Activated CD4-positive, alpha-beta T cell treated with anti-CD3 and anti-CD28 coated beads, Interleukin-2, amount 10 ng/mL, durations not matched to agents 7 days and 5 days (primary cell): ENCODE results near the gene KDM5D. TPM values are rescaled to one million over a fixed set of nuclear protein-coding genes. Genes with fewer than 3 reads are reported as not detected.

ENCODE experiments used
- CTCF ChIA-PET: fragments of 350-600 bp; sonication (Branson Sonifier 250); formaldehyde crosslinking; loops from one replicate; lab custom pipeline; 2021; ENCODE audit warnings: antibody characterized with exemption; lab: Charles Lee
- POLR2A ChIA-PET: fragments of 350-600 bp; sonication (Branson Sonifier 250); formaldehyde crosslinking; loops from one replicate; lab custom pipeline; 2021; ENCODE audit warnings: antibody characterized with exemption; lab: Charles Lee
- DNase-seq: peaks from one replicate; pipeline ENCODE4 v3.0.0-alpha.2; 2020
- H3K27ac Mint-ChIP-seq: one replicate; pipeline ENCODE4 v1.8.0; 2021; ENCODE audit warnings: mild to moderate bottlenecking, moderate library complexity, mixed read lengths
- H3K27me3 Mint-ChIP-seq: one replicate; pipeline ENCODE4 v1.8.0; 2021; ENCODE audit warnings: mixed read lengths
- H3K36me3 Mint-ChIP-seq: one replicate; pipeline ENCODE4 v1.8.0; 2021; ENCODE audit warnings: low read depth, mixed read lengths
- H3K4me1 Mint-ChIP-seq: one replicate; pipeline ENCODE4 v1.8.0; 2021; ENCODE audit warnings: mixed read lengths
- H3K4me3 Mint-ChIP-seq: one replicate; pipeline ENCODE4 v1.8.0; 2021; ENCODE audit warnings: mild to moderate bottlenecking, moderate library complexity, mixed read lengths
- H3K9me3 Mint-ChIP-seq: one replicate; pipeline ENCODE4 v1.8.0; 2021; ENCODE audit warnings: mixed read lengths
- total RNA-seq, 2 experiments: library from RNA; stranded (reverse); gene quantifications; one replicate each; pipeline ENCODE4 v1.2.3, GENCODE V29; 2021

The KDM5D gene
- 10 to 100 TPM; 61.8 to 62.8 TPM for total RNA-seq

GRCh38 chrY:19744381-19745378, at the start of gene KDM5D:
Gene KDM5D (minus strand): TSS chrY:19744726. CDS start chrY:19744534, 192 bp downstream.
- CTCF ChIA-PET, result no interaction called here
- Mint-ChIP-seq H3K4me1 (peaks cover 22% of the 10 kb centered on the region), H3K27ac (peak within 1 kb of the TSS; percentile 97), H3K36me3 (peaks cover 25% of the 10 kb centered on the region), H3K9me3 (peaks cover 9% of the 10 kb centered on the region), H3K4me3 (peak within 1 kb of the TSS; percentile 94), H3K27me3 (no peaks in the 10 kb centered on the region)
- DNase-seq, result peak; percentile 73
- POLR2A ChIA-PET, result interaction anchor here (1.0 kb wide), 1 partner anchor 177 kb away, joined by 5 read pairs; no protein-coding TSS in a partner anchor

- Mint-ChIP-seq H3K4me1 (no peaks in the 10 kb centered on the region), H3K36me3 (no peaks in the 10 kb centered on the region), H3K4me3 (no peak overlapping the region), H3K27me3 (no peaks in the 10 kb centered on the region), H3K9me3 (no peaks in the 10 kb centered on the region), H3K27ac (no peak overlapping the region)
- DNase-seq, result no peak
- POLR2A ChIA-PET, result no interaction called here
- CTCF ChIA-PET, result no interaction called here
Observed at GRCh38 chrY:19768375-19768774, 23.8 kb upstream of the KDM5D start.

- Mint-ChIP-seq H3K9me3 (no peaks in the 10 kb centered on the region), H3K27ac (no peak overlapping the region), H3K27me3 (no peaks in the 10 kb centered on the region), H3K4me3 (peak overlapping the region; percentile 94), H3K36me3 (peaks cover 31% of the 10 kb centered on the region), H3K4me1 (peaks cover 28% of the 10 kb centered on the region)
- DNase-seq, result no peak
- ChIA-PET CTCF (no interaction called here), POLR2A (interaction anchor here (0.7 to 1.0 kb wide), 2 partner anchors 152 to 176 kb away, joined by 4 to 5 read pairs; no protein-coding TSS in a partner anchor)
Observed at GRCh38 chrY:19743331-19743730, 1.2 kb downstream of the KDM5D start.

GRCh38 chrY:19742153-19742552, 2.4 kb downstream of the KDM5D start:
- POLR2A ChIA-PET, result no interaction called here
- Mint-ChIP-seq H3K27me3 (no peaks in the 10 kb centered on the region), H3K27ac (no peak overlapping the region), H3K9me3 (no peaks in the 10 kb centered on the region), H3K4me3 (no peak overlapping the region), H3K36me3 (peaks cover 33% of the 10 kb centered on the region), H3K4me1 (peaks cover 28% of the 10 kb centered on the region)
- CTCF ChIA-PET, result no interaction called here
- DNase-seq, result no peak

DNA sequence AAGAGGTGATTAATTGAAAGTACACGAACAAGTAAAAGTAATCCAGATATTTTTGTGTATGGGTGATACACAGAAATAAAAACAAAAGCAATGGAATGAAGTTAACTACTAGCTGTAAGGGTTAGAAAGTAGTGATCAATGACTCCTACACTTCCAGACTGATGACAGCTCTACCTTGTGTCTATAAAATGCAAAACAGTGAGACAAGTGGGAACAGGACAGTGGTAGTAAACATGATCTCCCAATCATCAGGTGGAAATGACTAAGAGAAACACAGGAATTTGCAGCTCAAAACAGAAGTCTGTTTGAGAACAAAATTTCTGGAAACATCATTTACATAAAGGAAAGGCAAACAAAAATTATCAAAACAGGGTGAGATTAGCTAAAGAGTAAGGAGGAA, 10.1 kb downstream of the KDM5D start:
- no peak for DNase-seq
- CTCF ChIA-PET, result no interaction called here
- Mint-ChIP-seq H3K9me3 (no peaks in the 10 kb centered on the region), H3K4me1 (peaks cover 15% of the 10 kb centered on the region), H3K27me3 (no peaks in the 10 kb centered on the region), H3K27ac (peak overlapping the region; percentile 44), H3K36me3 (peaks cover 42% of the 10 kb centered on the region), H3K4me3 (no peak overlapping the region)
- POLR2A ChIA-PET, result no interaction called here

DNA sequence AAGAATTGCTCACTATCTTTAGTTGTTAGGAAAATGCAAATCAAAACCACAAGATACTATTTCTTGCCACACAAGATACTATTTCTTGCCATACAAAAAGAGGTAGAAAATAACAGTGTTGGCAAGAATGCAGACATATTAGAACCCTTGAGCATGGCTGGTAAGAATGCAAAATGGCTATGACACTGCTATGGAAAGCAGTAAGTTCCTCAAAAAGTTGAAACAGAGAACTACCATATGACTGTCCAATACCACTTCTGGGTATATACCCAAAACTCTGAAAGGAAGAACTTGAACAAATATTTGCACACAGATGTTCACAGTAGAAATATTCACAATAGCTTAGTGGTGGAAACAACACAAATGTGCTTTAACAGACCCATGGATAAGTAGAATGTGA, 26.6 kb downstream of the KDM5D start:
- POLR2A ChIA-PET, result no interaction called here
- H3K36me3 Mint-ChIP-seq, result peaks cover 71% of the 10 kb centered on the region
- H3K27me3 Mint-ChIP-seq, result no peaks in the 10 kb centered on the region
- no peaks in the 10 kb centered on the region for H3K9me3 Mint-ChIP-seq
- DNase-seq, result no peak
- H3K4me1 Mint-ChIP-seq, result peaks cover 6% of the 10 kb centered on the region
- CTCF ChIA-PET, result no interaction called here
- no peak overlapping the region for H3K27ac Mint-ChIP-seq
- no peak overlapping the region for H3K4me3 Mint-ChIP-seq

DNA sequence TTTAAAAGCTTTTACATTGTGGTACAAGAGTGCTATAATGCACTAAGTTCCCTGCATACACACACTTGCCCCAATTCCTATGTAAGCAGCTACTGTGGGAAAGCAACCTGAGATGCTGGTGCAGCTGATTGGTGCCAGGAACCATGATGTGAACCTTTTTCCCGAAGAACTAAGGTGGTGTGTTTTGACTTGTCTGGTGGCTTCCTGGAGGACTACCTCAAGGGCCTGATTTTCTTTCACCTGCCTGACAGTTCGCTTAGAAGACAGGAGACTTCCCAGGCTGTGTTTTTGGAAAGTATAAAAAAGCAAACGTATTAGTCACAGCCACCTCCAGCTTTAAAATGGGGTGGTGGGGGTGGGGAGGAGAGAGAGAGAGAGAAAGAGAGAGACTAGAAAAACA, 27.4 kb downstream of the KDM5D start:
- no peak overlapping the region for H3K4me3 Mint-ChIP-seq
- H3K27me3 Mint-ChIP-seq, result no peaks in the 10 kb centered on the region
- H3K36me3 Mint-ChIP-seq, result peaks cover 65% of the 10 kb centered on the region
- no peak for DNase-seq
- peaks cover 11% of the 10 kb centered on the region for H3K4me1 Mint-ChIP-seq
- no peak overlapping the region for H3K27ac Mint-ChIP-seq
- CTCF ChIA-PET, result no interaction called here
- H3K9me3 Mint-ChIP-seq, result no peaks in the 10 kb centered on the region
- POLR2A ChIA-PET, result no interaction called here

DNA sequence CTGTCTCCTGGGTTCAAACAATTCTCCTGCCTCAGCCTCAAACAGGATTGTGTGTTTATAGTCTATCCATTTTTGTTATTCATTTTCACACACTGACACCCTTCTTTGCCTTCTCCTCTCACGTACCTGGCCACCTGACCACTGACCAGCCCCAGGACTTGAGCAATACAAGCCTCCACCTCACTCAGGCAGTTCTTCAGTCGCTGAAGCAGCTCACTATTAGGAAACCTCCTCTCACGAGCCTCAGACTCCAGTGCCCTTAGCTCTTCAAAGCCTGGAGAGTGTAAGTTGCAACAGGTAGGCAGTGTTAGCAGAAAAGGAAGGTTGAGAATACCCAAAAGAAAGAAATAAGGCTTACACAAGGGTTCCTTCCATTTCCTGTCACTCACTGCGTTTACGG, 29.3 kb downstream of the KDM5D start:
- CTCF ChIA-PET, result no interaction called here
- peak overlapping the region; percentile 57 for H3K27ac Mint-ChIP-seq
- no peak for DNase-seq
- H3K27me3 Mint-ChIP-seq, result no peaks in the 10 kb centered on the region
- H3K4me1 Mint-ChIP-seq, result peaks cover 11% of the 10 kb centered on the region
- H3K36me3 Mint-ChIP-seq, result peaks cover 57% of the 10 kb centered on the region
- no peaks in the 10 kb centered on the region for H3K9me3 Mint-ChIP-seq
- POLR2A ChIA-PET, result no interaction called here
- no peak overlapping the region for H3K4me3 Mint-ChIP-seq

DNA sequence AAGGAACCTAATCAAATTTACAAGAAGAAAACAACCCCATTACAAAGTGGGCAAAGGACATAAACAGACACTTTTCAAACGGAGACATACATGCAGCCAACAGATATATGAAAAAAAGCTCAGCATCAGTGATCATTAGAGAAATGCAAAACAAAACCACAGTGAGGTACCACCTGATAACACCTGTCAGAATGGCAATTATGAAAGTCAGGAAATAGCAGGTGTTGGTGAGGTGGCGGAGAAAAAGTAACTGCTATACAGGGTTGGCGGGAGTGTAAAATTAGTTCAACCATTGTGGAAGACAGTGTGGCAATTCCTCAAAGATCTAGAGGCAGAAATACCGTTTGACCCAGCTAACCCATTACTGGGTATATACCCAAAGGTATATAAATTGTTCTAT, 31.1 kb downstream of the KDM5D start:
- no peak for DNase-seq
- peaks cover 61% of the 10 kb centered on the region for H3K36me3 Mint-ChIP-seq
- no peaks in the 10 kb centered on the region for H3K9me3 Mint-ChIP-seq
- no peak overlapping the region for H3K4me3 Mint-ChIP-seq
- no peaks in the 10 kb centered on the region for H3K27me3 Mint-ChIP-seq
- CTCF ChIA-PET, result no interaction called here
- H3K27ac Mint-ChIP-seq, result no peak overlapping the region
- POLR2A ChIA-PET, result no interaction called here
- H3K4me1 Mint-ChIP-seq, result peaks cover 11% of the 10 kb centered on the region

GRCh38 chrY:19706273-19706672, 38.3 kb downstream of the KDM5D start:
- Mint-ChIP-seq H3K36me3 (peaks cover 70% of the 10 kb centered on the region), H3K4me3 (no peak overlapping the region)

DNA sequence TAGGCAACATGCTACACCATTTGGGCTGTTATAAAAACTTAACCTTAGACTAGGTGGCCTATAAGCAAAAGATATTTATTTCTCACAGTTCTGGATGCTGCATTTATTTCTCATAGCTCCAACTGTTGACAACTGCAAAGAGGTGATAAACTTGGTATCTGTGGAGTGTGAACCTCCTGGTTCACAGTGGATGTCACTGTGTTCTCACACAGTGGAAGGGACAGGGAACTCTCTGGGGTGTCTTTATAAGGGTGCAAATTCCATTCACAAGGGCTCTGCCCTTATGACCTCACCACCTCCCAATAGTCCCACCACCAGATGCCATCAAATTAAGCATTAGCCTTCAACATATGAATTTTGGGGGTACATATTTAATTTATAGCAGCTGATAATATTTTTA, 46.0 kb downstream of the KDM5D start:
- H3K9me3 Mint-ChIP-seq, result peaks cover 8% of the 10 kb centered on the region
- H3K36me3 Mint-ChIP-seq, result peaks cover 66% of the 10 kb centered on the region
- H3K4me1 Mint-ChIP-seq, result no peaks in the 10 kb centered on the region
- DNase-seq, result no peak
- no peak overlapping the region for H3K4me3 Mint-ChIP-seq
- H3K27ac Mint-ChIP-seq, result no peak overlapping the region
- no peaks in the 10 kb centered on the region for H3K27me3 Mint-ChIP-seq
- ChIA-PET CTCF (no interaction called here), POLR2A (no interaction called here)

More at GRCh38 chrY:19706273-19706672, 38.3 kb downstream of the KDM5D start:
- no peak overlapping the region for H3K27ac Mint-ChIP-seq
- H3K4me1 Mint-ChIP-seq, result no peaks in the 10 kb centered on the region
- ChIA-PET POLR2A (no interaction called here), CTCF (no interaction called here)
- H3K27me3 Mint-ChIP-seq, result no peaks in the 10 kb centered on the region
- H3K9me3 Mint-ChIP-seq, result no peaks in the 10 kb centered on the region
- DNase-seq, result no peak

GRCh38 chrY:19680821-19681220, 63.7 kb downstream of the KDM5D start:
- Mint-ChIP-seq H3K27ac (no peak overlapping the region), H3K27me3 (peaks cover 1% of the 10 kb centered on the region), H3K4me1 (no peaks in the 10 kb centered on the region), H3K36me3 (no peaks in the 10 kb centered on the region), H3K4me3 (no peak overlapping the region), H3K9me3 (peaks cover 2% of the 10 kb centered on the region)
- no peak for DNase-seq
- POLR2A ChIA-PET, result no interaction called here
- CTCF ChIA-PET, result no interaction called here
